ENCODE data around the gene KRT78.

DNA sequence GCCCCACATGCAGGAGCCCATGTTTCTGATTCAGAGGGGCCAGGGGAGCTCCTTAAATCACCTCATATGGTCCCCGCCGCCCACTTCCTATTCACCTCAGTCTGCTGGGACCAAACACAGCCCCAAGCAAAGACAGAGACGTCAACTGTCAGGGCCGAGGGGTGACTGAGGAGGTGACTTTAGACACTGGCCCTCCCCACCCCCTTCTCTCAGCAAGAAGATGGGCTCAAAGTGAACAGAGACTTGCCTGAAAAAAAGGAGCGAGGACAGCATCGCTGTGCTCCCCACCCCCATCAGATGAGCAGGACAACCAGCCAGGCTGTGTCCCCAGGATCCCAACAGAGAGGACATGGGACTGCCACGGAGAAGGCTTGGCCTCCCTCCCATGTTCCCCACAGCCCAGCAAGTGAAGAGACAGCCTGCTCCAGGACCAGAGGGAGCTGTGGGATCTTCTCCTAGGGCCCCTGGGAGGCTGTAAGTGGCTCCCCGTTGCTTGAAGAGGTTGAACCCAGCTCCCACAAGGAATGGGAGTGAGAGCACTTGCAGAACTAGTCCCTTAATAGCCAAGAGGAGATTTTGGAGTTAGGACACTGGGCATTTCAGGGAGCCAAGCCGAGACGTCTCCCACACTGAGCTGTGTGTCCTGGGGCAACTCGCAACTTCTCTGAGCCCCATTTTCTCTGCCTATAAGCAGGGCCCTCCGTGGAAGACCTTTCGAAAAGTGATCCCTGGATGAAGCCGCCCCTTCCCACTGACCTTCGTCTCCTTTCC is 13.3 kb downstream of the KRT78 start:
- TF ChIP-seq, protein P1, sequence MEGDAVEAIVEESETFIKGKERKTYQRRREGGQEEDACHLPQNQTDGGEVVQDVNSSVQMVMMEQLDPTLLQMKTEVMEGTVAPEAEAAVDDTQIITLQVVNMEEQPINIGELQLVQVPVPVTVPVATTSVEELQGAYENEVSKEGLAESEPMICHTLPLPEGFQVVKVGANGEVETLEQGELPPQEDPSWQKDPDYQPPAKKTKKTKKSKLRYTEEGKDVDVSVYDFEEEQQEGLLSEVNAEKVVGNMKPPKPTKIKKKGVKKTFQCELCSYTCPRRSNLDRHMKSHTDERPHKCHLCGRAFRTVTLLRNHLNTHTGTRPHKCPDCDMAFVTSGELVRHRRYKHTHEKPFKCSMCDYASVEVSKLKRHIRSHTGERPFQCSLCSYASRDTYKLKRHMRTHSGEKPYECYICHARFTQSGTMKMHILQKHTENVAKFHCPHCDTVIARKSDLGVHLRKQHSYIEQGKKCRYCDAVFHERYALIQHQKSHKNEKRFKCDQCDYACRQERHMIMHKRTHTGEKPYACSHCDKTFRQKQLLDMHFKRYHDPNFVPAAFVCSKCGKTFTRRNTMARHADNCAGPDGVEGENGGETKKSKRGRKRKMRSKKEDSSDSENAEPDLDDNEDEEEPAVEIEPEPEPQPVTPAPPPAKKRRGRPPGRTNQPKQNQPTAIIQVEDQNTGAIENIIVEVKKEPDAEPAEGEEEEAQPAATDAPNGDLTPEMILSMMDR (IDR thresholded peaks at IDR 0.05), result no peak
- TF ChIP-seq POLR2A (IDR thresholded peaks at IDR 0.05) (no peak), POLR2AphosphoS5 (IDR thresholded peaks at IDR 0.05) (no peak), EP300 (IDR thresholded peaks at IDR 0.05) (no peak)

All from stomach (tissue), 4 donors.